Mesenchymal stem cell (in vitro differentiated cells and primary cell): ENCODE measurements around the gene ATG4B.

ENCODE experiments used
- DNase-seq: peaks from one replicate; pipeline ENCODE4 v3.0.0-alpha.2; 2013
- H2AFZ ChIP-seq: one replicate; pipeline ENCODE4 v1.6.1; 2013; ENCODE audit warnings: low read depth, mild to moderate bottlenecking, control low read depth, inconsistent platforms, low read length, moderate library complexity
- H2AK5ac ChIP-seq: 2 replicates; pipeline ENCODE4 v1.6.1; 2013; ENCODE audit warnings: low read length, moderate library complexity, mild to moderate bottlenecking, inconsistent platforms; ENCODE audit not compliant: severe bottlenecking
- H2BK120ac ChIP-seq: one replicate; pipeline ENCODE4 v1.6.1; 2013; ENCODE audit warnings: low read depth, mild to moderate bottlenecking, inconsistent platforms, low read length, moderate library complexity
- H2BK12ac ChIP-seq, 2 experiments: one replicate each; pipeline ENCODE4 v1.6.1; 2013; ENCODE audit warnings: inconsistent platforms in 2 of 2, low read length in 2 of 2, mild to moderate bottlenecking in 2 of 2, moderate library complexity in 2 of 2, control low read depth in 1 of 2
- H2BK15ac ChIP-seq: one replicate; pipeline ENCODE4 v1.6.1; 2013; ENCODE audit warnings: mild to moderate bottlenecking, low read depth, inconsistent platforms; ENCODE audit not compliant: poor library complexity, severe bottlenecking
- H2BK5ac ChIP-seq: 2 replicates; pipeline ENCODE4 v1.6.1; 2013; ENCODE audit warnings: low read depth, mild to moderate bottlenecking, low read length, control low read depth, inconsistent platforms; ENCODE audit not compliant: poor library complexity, severe bottlenecking
- H3K14ac ChIP-seq, 2 experiments: one replicate each; pipeline ENCODE4 v1.6.1; 2013; ENCODE audit warnings: inconsistent platforms in 2 of 2, low read length in 2 of 2, control low read depth in 1 of 2, mild to moderate bottlenecking in 1 of 2, moderate library complexity in 1 of 2
- H3K18ac ChIP-seq, 2 experiments: one replicate each; pipeline ENCODE4 v1.6.1; 2013; ENCODE audit warnings: inconsistent platforms in 2 of 2, low read length in 2 of 2, control low read depth in 1 of 2, low read depth in 1 of 2, mild to moderate bottlenecking in 1 of 2
- H3K23ac ChIP-seq, 2 experiments: one replicate each; pipeline ENCODE4 v1.6.1; 2013; ENCODE audit warnings: inconsistent platforms in 2 of 2, low read length in 2 of 2, mild to moderate bottlenecking in 2 of 2, moderate library complexity in 2 of 2, control low read depth in 1 of 2
- H3K27ac ChIP-seq: 2 replicates; pipeline ENCODE4 v1.5.1; 2013; ENCODE audit warnings: mild to moderate bottlenecking, moderate library complexity, low read length, control low read depth, inconsistent platforms; ENCODE audit not compliant: poor library complexity, severe bottlenecking
- H3K27me3 ChIP-seq, 2 experiments: 2 replicates each; pipeline versions ENCODE4 v1.6.1 to v1.7.0; 2013; ENCODE audit warnings: low read length in 2 of 2, mild to moderate bottlenecking in 2 of 2, moderate library complexity in 2 of 2, control low read depth in 1 of 2, inconsistent platforms in 1 of 2; ENCODE audit not compliant: control insufficient read depth in 1 of 2, insufficient read depth in 1 of 2
- H3K36me3 ChIP-seq, 2 experiments: 2 replicates each; pipeline versions ENCODE4 v1.6.1 to v1.7.0; 2013; ENCODE audit warnings: low read length in 2 of 2, control low read depth in 1 of 2, inconsistent platforms in 1 of 2, low read depth in 1 of 2, mild to moderate bottlenecking in 1 of 2; ENCODE audit not compliant: insufficient read depth in 2 of 2, control insufficient read depth in 1 of 2
- H3K4ac ChIP-seq, 2 experiments: one replicate each; pipeline ENCODE4 v1.6.1; 2013; ENCODE audit warnings: inconsistent platforms in 2 of 2, low read length in 2 of 2, mild to moderate bottlenecking in 2 of 2, moderate library complexity in 2 of 2, control low read depth in 1 of 2, low read depth in 1 of 2
- H3K4me1 ChIP-seq: 2 replicates; pipeline ENCODE4 v1.6.1; 2013; ENCODE audit warnings: low read depth, low read length, control low read depth; ENCODE audit not compliant: control insufficient read depth, insufficient read depth
- H3K4me2 ChIP-seq: 2 replicates; pipeline ENCODE4 v1.6.1; 2013; ENCODE audit warnings: low read length, mild to moderate bottlenecking, inconsistent platforms; ENCODE audit not compliant: poor library complexity, severe bottlenecking
- H3K4me3 ChIP-seq, 2 experiments: 2 replicates each; pipeline versions ENCODE4 v1.5.1 to v1.7.0; 2013; ENCODE audit warnings: low read length in 2 of 2, mild to moderate bottlenecking in 2 of 2, control low read depth in 1 of 2, low read depth in 1 of 2; ENCODE audit not compliant: insufficient read depth in 1 of 2
- H3K79me1 ChIP-seq: replicated peaks from 2 replicates; pipeline ENCODE4 v1.6.1; 2013; ENCODE audit warnings: mild to moderate bottlenecking, control low read depth, low read length, inconsistent platforms; ENCODE audit not compliant: poor library complexity, severe bottlenecking
- H3K9ac ChIP-seq: 2 replicates; pipeline ENCODE4 v1.7.0; 2013; ENCODE audit warnings: mild to moderate bottlenecking, low read length, moderate library complexity
- H3K9me3 ChIP-seq: 2 replicates; pipeline ENCODE4 v1.7.0; 2013; ENCODE audit warnings: mild to moderate bottlenecking, low read length; ENCODE audit not compliant: control insufficient read depth
- H4K8ac ChIP-seq: one replicate; pipeline ENCODE4 v1.6.1; 2013; ENCODE audit warnings: inconsistent platforms, mild to moderate bottlenecking, low read length, moderate library complexity
- H4K91ac ChIP-seq: one replicate; pipeline ENCODE4 v1.6.1; 2013; ENCODE audit warnings: mild to moderate bottlenecking, low read length, inconsistent platforms
- WGBS: methylation state at CpG from one replicate; pipeline ENCODE4 v1.1.7; 2013; ENCODE audit warnings: mixed read lengths; 5-methylcytosine and 5-hydroxymethylcytosine counted together

The ATG4B gene

GRCh38 chr2:241598061-241598460 lies 39.4 kb upstream of the ATG4B start:
- Histone ChIP-seq H4K91ac (no peak overlapping the region), H3K18ac (no peak overlapping the region), H3K4me1 (peaks cover 4% of the 10 kb centered on the region), H2AFZ (no peak overlapping the region), H3K4me3 (no peak overlapping the region), H3K9me3 (no peaks in the 10 kb centered on the region), H4K8ac (no peak overlapping the region), H2BK12ac (no peak overlapping the region), H2BK5ac (no peak overlapping the region), H3K4ac (no peak overlapping the region), H2AK5ac (no peak overlapping the region), H3K4me2 (no peak overlapping the region), H2BK15ac (no peak overlapping the region), H2BK120ac (no peak overlapping the region), H3K14ac (no peak overlapping the region), H3K36me3 (peaks cover 45 to 69% of the 10 kb centered on the region in 2 experiments), H3K27ac (no peak overlapping the region), H3K27me3 (no peaks in the 10 kb centered on the region), H3K9ac (no peak overlapping the region), H3K23ac (no peak overlapping the region), H3K79me1 (peaks cover 21% of the 10 kb centered on the region)
- no peak for DNase-seq
- 71% methylated on average over 5 of the region's 5 CpGs for WGBS

DNA sequence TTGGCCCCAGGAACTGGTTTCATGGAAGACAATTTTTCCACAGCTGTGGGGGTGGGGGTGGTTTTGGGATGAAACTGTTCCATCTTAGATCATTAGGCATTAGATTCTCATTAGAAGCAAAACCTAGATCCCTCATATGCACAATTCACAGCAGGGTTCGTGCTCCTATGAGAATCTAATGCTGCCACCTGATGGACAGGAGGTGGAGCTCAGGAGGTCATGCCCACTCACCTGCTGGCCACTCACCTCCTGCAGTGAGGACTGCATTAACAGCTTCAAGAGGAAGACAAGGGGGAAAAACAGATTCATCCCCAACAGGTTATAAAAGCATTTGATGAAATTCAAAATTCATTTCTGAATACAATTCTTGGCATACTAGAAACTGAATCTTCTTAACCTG lies 39.0 kb upstream of the ATG4B start:
- H2BK120ac ChIP-seq = no peak overlapping the region
- peaks cover 20% of the 10 kb centered on the region for H3K79me1 ChIP-seq
- H3K36me3 ChIP-seq = peaks cover 42 to 67% of the 10 kb centered on the region in 2 experiments
- no peak overlapping the region for H2BK12ac ChIP-seq
- H3K18ac ChIP-seq = no peak overlapping the region
- H2AFZ ChIP-seq = no peak overlapping the region
- H3K4me2 ChIP-seq = no peak overlapping the region
- no peak overlapping the region for H4K91ac ChIP-seq
- no peak overlapping the region for H2AK5ac ChIP-seq
- H2BK15ac ChIP-seq = no peak overlapping the region
- no peak overlapping the region for H3K23ac ChIP-seq
- no peaks in the 10 kb centered on the region for H3K27me3 ChIP-seq
- no peak overlapping the region for H2BK5ac ChIP-seq
- H3K4me3 ChIP-seq = no peak overlapping the region
- H3K27ac ChIP-seq = no peak overlapping the region
- peaks cover 6% of the 10 kb centered on the region for H3K4me1 ChIP-seq
- DNase-seq = no peak
- no peak overlapping the region for H3K14ac ChIP-seq
- no peak overlapping the region for H3K4ac ChIP-seq
- no peaks in the 10 kb centered on the region for H3K9me3 ChIP-seq
- H4K8ac ChIP-seq = no peak overlapping the region
- WGBS = 83% methylated on average over 1 of the region's 1 CpG
- no peak overlapping the region for H3K9ac ChIP-seq

DNA sequence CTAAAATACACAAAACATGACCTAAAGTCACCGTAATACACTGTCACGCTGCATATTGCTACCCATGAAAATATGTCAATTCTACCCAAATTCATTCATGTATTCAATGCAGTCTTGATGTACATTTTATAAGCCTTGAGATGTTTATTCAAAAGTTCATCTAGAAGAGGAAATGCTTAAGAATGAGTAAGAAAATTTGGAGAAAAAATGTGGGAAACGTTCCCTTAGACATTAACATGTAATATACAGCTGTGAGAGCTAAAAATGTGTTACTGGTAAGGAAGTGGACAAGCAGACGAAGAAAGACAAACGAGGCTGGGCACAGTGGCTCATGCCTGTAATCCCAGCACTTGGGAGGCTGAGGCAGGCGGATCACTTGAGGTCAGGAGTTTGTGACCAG lies 37.9 kb upstream of the ATG4B start:
- H3K23ac ChIP-seq = no peak overlapping the region
- H2BK12ac ChIP-seq = no peak overlapping the region
- H3K4me3 ChIP-seq = no peak overlapping the region
- H3K27me3 ChIP-seq = no peaks in the 10 kb centered on the region
- no peak overlapping the region for H3K4ac ChIP-seq
- no peak overlapping the region for H2AFZ ChIP-seq
- peaks cover 37 to 67% of the 10 kb centered on the region in 2 experiments for H3K36me3 ChIP-seq
- H3K27ac ChIP-seq = no peak overlapping the region
- no peak overlapping the region for H2BK120ac ChIP-seq
- no peak overlapping the region for H3K9ac ChIP-seq
- no peak overlapping the region for H2BK5ac ChIP-seq
- H3K14ac ChIP-seq = no peak overlapping the region
- peaks cover 20% of the 10 kb centered on the region for H3K79me1 ChIP-seq
- H3K4me1 ChIP-seq = peaks cover 6% of the 10 kb centered on the region
- no peak overlapping the region for H3K18ac ChIP-seq
- no peak overlapping the region for H4K8ac ChIP-seq
- no peak overlapping the region for H4K91ac ChIP-seq
- no peaks in the 10 kb centered on the region for H3K9me3 ChIP-seq
- H2AK5ac ChIP-seq = no peak overlapping the region
- no peak for DNase-seq
- no peak overlapping the region for H3K4me2 ChIP-seq
- 81% methylated on average over 6 of the region's 6 CpGs for WGBS
- H2BK15ac ChIP-seq = no peak overlapping the region

DNA sequence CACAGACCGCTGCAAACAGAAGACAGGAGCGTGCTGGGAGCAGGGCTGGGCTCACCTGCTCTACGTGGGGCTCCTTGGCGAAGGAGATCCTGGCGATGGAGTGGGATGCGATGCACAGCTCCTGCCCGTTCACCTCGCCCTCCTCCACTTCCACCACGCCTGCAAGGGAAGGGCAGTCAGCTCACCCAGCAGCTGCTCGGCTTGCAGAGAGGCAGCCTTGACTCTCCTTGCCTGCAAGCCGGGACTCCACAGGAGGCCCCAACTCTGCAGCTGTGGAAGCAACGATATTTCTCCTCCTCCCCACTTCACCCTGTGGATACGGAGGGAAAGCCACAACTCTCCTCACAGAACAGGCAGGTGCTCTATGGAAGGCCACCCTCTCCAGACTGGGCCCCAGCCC lies 35.7 kb upstream of the ATG4B start:
- no peak for DNase-seq
- Histone ChIP-seq H4K8ac (no peak overlapping the region), H2BK15ac (no peak overlapping the region), H2AK5ac (no peak overlapping the region), H3K79me1 (peaks cover 24% of the 10 kb centered on the region), H3K9ac (no peak overlapping the region), H2AFZ (no peak overlapping the region), H3K9me3 (no peaks in the 10 kb centered on the region), H2BK120ac (no peak overlapping the region), H3K36me3 (peaks cover 34 to 72% of the 10 kb centered on the region in 2 experiments), H4K91ac (no peak overlapping the region), H3K27ac (no peak overlapping the region), H3K4me1 (peaks cover 6% of the 10 kb centered on the region), H2BK5ac (no peak overlapping the region), H3K14ac (no peak overlapping the region), H3K23ac (no peak overlapping the region), H3K4me2 (no peak overlapping the region), H3K4ac (no peak overlapping the region), H3K4me3 (no peak overlapping the region), H2BK12ac (no peak overlapping the region), H3K27me3 (no peaks in the 10 kb centered on the region), H3K18ac (no peak overlapping the region)
- 97% methylated on average over 13 of the region's 13 CpGs for WGBS
